ENCODE results near the gene PPME1.

Gene PPME1

GRCh38 chr11:74162681-74163467 lies 8.2 kb upstream of the PPME1 start:
- DNase-seq: no peak

DNA sequence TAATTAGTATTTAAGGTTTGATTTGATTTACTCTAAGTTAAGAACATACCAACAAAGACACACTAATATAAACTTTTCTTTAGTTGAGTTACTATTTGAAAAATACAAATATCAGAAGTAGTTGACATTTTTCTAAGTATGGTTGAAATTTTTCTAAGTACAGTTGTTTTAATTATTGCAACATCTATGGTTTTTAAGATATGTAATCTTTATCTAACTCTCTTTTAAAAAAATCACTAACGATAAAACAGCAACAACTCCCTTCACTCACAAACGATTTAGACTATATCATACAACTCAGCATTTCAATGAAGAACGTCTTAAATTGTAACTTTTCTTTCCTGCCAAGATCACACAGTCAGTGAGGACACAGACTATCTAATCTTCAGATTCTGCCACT lies 2.3 kb upstream of the PPME1 start:
- no peak for DNase-seq

- no peak for DNase-seq
Measured at GRCh38 chr11:74169738-74170458, 1.2 kb upstream of the PPME1 start.

- no peak for DNase-seq
Measured at GRCh38 chr11:74171630-74171968, 510 bp downstream of the PPME1 start.

DNA sequence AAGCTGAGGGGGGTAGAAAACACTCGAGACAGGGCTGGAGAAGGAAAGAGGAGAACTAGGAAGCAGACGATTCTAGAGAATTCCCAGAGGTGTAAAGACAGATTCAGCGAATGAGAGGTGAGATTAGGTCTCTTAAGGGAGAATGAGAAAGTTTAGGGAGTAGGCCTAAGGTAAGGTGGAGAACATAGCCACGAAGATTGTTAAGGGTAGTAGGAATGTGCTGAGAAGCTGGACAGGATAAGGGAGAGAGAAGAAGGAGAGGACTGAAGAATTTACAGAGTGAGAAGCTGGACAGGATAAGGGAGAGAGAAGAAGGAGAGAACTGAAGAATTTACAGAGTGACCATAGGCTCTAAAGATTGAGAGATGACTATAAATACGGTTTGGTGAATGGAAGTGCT lies 908 bp downstream of the PPME1 start:
- DNase-seq: no peak

DNA sequence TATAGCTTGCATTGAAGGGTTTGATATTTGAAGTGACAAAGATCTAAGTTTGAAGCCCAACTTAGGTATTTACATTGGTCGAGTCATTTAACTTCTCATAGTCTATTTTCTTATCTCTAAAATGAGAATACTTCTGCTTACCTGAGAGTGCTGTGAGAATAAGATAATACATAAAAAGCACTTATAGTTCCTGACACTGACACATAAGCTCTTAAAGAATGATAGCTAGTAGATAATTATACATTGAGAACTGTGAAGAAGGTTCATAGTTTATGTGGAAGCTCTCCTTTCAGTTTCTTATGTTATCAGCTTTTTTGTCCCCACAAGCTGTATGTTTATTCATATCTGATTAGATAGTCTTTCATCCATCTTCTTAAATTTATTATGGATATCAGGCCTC lies 4.8 kb downstream of the PPME1 start:
- no peak for DNase-seq

DNA sequence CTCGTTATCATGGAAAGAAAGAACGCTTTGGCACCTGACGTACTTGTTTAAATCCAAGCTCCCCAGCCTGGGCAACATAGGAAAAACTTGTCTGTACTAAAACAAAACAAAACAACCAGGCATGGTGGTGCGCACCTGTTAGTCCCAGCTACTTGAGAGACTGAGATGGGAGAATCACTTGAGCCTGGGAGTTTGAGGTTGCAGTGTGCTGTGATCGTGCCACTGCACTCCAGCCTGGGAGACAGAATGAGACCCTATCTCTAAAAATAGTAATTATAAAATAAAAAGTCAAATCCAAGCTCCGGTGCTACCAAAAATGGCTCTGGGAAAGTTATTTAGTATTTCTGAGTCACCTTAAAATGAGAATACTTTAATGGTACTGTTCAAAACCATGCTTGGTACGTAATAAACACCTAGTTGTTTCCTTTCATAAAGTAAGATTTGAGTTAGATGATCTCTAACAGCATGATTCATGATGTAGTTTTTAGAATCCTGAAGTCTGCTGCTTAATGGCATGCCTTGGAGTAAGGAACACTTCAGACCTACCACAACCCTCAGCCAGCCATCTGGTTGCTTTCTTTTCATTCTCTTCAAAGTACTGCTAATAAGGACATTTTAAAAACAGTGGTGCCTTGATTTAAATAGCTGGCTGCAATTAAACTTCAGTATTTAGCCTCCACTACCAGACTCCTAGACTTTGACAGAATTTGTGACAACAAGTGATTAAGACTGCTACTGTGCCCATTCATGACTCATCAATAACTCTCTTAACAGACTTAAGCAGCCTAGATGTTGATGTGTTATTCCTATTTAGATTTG lies 8.4 kb downstream of the PPME1 start:
- no peak for DNase-seq

DNA sequence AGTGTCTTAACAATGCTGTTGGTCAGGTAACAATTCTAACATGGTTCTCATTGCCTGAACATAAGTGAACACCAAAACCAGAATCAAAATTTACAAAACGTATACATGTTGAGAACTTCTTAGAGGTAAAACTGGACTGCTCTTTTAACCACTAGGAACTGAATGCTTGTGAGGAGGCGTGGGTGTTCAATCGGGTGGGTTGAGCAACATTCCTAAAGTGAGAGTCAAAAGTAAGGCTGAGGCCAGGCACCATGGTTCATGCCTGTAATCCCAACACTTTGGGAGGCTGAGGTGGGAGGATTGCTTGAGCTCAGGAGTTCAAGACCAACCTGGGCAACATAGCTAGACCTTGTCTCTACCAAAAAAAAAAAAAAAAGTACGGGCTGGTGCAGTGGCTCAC lies 11.5 kb downstream of the PPME1 start:
- DNase-seq: no peak

DNA sequence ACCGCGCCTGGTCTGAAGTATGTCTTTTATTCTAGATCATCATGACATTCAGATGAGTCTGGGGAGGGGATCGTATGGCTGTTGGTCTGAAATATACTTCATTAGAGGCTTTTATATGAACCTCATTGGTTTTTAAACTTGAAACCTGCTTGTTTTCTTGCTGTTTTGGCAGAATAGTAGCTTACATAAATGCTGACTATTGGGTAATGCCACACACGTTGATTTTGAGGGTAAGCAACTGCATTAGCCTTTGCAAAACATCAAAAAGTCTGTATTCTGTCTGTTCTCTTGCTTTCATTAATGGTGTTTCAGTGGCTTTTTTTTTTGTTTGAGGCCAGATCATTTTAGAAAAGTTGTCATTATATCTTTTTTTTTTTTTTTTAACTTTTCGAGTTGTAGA lies 14.2 kb downstream of the PPME1 start:
- DNase-seq: no peak

DNA sequence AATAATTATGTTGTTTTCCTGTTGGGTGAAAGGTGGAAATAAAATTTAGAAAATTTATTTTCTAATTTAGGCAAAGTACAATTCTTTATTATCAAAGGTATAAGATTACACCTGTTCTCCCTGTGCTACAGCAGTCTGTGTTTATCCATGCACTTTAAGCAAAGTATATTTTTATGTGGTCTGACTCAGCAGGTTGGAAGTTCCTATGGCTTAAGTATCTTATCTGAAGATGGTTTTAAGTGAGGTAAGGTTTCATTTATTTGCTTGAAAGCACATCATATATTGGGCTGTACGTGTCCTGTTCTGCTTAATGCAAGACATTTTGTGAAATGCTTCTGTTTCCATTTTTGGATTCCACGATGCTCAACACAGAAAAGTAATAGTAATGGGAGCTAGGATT lies 14.6 kb downstream of the PPME1 start:
- no peak for DNase-seq

GRCh38 chr11:74195828-74196227 lies 24.7 kb downstream of the PPME1 start:
- DNase-seq: no peak

GRCh38 chr11:74196781-74197486 lies 25.8 kb downstream of the PPME1 start:
- no peak for DNase-seq

- DNase-seq: no peak
Measured at GRCh38 chr11:74203966-74204365, 32.9 kb downstream of the PPME1 start.

DNA sequence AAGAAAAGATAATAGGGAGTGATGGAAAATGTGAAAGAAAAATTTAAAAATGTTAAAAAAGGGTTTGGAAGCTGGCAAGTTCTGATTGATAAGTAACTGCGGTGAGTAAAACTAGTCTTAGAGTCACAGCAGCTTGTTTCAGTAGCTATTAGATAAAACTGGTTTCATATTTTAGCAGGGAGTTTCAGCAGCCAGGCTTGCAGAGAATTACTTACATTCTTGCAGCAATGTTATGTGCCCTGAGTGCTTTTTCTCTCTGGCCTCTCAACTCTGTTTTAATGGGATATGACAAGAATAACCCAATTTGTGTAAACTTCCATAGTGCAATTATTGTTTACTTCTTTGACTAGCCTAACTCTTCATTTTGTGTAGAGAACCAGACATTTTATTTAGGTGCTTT lies 33.6 kb downstream of the PPME1 start:
- no peak for DNase-seq

DNA sequence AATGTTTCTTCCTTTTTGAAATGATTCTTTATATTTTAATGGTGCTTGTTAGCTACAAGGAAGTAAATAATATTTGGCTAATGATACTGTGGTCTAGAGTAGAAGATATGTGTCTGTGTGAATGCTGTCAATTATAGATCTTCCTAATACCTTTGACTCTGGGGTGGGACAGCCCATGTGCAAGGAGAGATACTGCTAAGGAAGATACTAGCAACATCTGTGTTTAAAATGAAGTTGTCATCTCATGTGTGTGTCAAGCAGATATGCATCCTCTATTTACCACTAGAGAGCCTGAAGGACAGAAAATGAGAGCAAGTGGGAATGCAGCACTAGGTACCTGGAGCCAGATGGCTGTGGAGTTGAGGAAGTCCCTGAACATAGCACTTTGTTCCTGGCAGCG lies 34.1 kb downstream of the PPME1 start:
- no peak for DNase-seq

DNA sequence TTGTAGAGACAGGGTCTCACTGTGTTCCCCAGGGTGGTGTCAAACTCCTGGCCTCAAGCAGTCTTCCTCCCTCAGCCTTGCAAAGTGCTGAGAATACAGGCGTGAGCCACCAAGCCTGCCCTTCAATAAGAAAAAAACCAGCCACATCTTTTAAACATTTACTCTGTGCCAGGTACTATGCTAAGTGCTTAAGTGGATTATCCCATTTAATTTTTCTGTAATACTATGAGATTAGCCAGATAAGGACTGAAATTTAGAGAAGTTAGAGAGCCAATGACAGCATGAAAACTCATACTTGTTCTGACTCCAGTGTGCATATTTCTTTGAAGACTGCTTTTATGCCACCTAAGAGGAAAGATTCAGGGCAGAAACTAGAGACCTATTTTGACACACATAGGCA lies 35.7 kb downstream of the PPME1 start:
- no peak for DNase-seq

DNA sequence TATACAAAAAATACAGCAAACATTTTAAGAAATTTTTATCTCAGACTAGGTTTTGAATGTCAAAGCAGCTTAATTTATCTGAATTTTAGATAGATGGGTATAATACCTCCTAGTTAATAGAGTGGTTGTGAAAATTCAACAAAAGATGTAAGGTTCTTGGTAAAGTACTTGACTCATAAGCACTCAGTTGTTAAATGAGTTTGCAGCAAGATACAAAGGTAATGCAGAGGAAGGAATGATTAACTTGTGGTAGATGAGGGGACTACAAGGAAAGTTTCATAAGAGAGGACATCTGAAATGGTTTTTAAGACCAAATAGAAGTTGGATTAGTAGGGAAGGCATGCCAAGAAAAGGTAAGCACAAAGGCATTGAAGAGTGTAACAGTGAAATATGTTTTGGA lies 37.4 kb downstream of the PPME1 start:
- DNase-seq: no peak

GRCh38 chr11:74212533-74212932 lies 41.4 kb downstream of the PPME1 start:
- DNase-seq: no peak

DNA sequence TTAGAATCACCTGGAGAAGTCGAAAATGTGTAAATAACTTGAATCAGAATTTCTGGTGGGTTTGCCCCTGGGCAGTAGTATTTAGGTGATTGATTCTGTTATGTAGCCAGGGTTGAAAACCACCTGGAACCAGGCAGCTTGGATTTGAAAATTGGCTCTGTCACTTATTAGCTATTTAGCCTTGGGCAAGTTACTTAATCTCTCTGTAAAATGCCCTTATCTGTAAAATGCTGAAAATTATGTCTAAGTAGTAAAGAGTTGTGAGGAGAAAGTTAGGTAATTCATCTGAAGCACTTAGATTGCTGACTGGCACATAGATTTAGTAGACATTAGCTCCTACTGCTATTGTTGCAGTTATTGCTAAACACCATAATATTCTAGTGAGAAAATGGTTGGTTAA lies 49.3 kb downstream of the PPME1 start:
- no peak for DNase-seq

DNA sequence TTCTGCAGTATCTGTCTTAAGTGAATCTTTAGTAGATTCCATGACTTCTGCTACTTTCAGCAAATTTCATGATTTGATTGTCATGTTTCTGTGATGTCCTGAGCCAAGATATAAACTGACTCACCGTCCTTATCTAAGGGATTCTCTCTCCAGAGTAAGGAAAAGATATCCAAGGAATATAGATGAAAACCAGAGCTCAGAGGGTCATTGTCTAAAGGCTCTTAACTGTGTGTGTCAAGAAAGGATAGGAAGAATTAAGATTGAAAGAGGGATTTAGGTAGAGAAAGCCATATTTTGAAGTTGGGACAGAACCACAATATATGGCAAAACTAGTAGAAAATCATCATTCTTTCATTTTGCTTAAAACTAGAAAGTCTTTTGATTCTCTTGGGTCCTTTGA lies 50.7 kb downstream of the PPME1 start:
- DNase-seq: no peak

DNA sequence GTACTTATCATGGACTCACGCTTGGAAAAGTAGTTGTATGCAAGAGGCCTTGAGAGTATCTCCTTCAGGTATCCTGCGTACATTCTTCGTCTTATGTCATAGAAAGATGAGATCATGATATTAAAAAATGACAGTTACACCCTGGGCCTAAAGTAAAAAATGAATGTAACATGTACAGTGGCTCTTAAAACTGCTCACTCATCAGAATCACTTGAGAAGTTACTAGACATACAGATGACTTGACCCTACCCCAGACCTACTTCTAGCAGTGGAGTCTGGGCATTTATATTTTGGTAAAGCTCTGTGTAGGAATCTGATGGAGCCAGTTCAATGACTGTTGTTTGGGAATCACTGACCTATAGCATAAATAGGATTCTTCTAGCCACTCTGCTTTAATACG lies 54.5 kb downstream of the PPME1 start:
- no peak for DNase-seq

DNA sequence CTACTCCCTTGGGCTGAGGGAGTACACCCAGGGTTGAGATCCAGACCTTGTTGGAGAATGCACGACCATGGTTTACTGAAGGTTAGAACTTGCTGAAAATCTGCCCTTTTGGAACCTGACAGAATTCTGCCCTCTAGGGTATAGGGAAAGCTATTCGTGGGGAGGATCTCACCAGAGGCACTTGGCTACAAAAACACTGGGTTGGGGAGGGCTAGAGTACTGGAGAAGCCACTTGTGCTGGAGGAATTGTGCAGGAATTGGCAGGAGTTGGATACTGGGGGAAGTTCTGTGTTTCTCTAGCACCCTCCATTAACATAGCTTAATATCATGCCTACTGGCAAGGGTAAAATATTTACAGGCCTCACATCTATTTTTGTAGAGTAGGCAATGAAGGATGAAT lies 55.8 kb downstream of the PPME1 start:
- no peak for DNase-seq

GRCh38 chr11:74232311-74232950 lies 61.3 kb downstream of the PPME1 start:
- DNase-seq: no peak

All from NCI-H1048 (cell line).